Astrocyte (in vitro differentiated cells and primary cell): ENCODE results near the gene GSAP. TPM values are rescaled to one million over a fixed set of nuclear protein-coding genes. Genes with fewer than 3 reads are reported as not detected.
"Not testable (repeated sequence)": the region's sequence is repeated elsewhere in the genome, so short reads cannot be mapped to it uniquely, and the experiment has no call there.

Experiments
- DNase-seq: peaks from one replicate; pipeline ENCODE4 v3.0.0-alpha.2; 2010; ENCODE audit warnings: low read depth
- FAIRE-seq: peaks from 2 replicates; lab custom pipeline; 2011; peaks lifted over from hg19 to GRCh38; lab: Jason Lieb, UNC
- H2AFZ ChIP-seq: 2 replicates; pipeline ENCODE4 v1.6.0; 2012; ENCODE audit warnings: low read depth, low read length, inconsistent platforms
- H3K27ac ChIP-seq: 2 replicates; pipeline ENCODE4 v1.5.1; 2011; ENCODE audit warnings: low read depth, low read length, inconsistent platforms
- H3K27me3 ChIP-seq: 2 replicates; pipeline ENCODE4 v1.6.0; 2011; ENCODE audit warnings: low read length, inconsistent platforms; ENCODE audit not compliant: insufficient read depth
- H3K36me3 ChIP-seq: 2 replicates; pipeline ENCODE4 v1.5.1; 2011; ENCODE audit warnings: low read length, inconsistent platforms; ENCODE audit not compliant: insufficient read depth
- H3K4me1 ChIP-seq: 2 replicates; pipeline ENCODE4 v1.5.1; 2011; ENCODE audit warnings: low read length, inconsistent platforms; ENCODE audit not compliant: insufficient read depth
- H3K4me2 ChIP-seq: 2 replicates; pipeline ENCODE4 v1.6.0; 2012; ENCODE audit warnings: low read length, inconsistent platforms
- H3K4me3 ChIP-seq: 2 replicates; pipeline ENCODE4 v1.5.1; 2011; ENCODE audit warnings: low read depth, mild to moderate bottlenecking, low read length, inconsistent platforms; ENCODE audit not compliant: insufficient read depth
- H3K79me2 ChIP-seq: 2 replicates; pipeline ENCODE4 v1.6.0; 2012; ENCODE audit warnings: mild to moderate bottlenecking, low read length, inconsistent platforms; ENCODE audit not compliant: insufficient read depth
- H3K9ac ChIP-seq: 2 replicates; pipeline ENCODE4 v1.6.0; 2012; ENCODE audit warnings: mild to moderate bottlenecking, low read length, inconsistent platforms
- H3K9me3 ChIP-seq: 2 replicates; pipeline ENCODE4 v1.5.1; 2012; ENCODE audit warnings: low read depth, mild to moderate bottlenecking, low read length, inconsistent platforms; ENCODE audit not compliant: insufficient read depth
- H4K20me1 ChIP-seq: 2 replicates; pipeline ENCODE4 v1.6.0; 2012; ENCODE audit warnings: low read length, inconsistent platforms; ENCODE audit not compliant: insufficient read depth
- H3K27ac Mint-ChIP-seq: one replicate; pipeline ENCODE4 v1.8.0; 2021; ENCODE audit warnings: mild to moderate bottlenecking, mixed read lengths; ENCODE audit not compliant: unreplicated experiment
- H3K27me3 Mint-ChIP-seq: one replicate; pipeline ENCODE4 v1.8.0; 2021; ENCODE audit warnings: low read depth, mixed read lengths; ENCODE audit not compliant: unreplicated experiment
- H3K36me3 Mint-ChIP-seq: one replicate; pipeline ENCODE4 v1.8.0; 2021; ENCODE audit warnings: low read depth, mixed read lengths; ENCODE audit not compliant: unreplicated experiment
- H3K4me1 Mint-ChIP-seq: one replicate; pipeline ENCODE4 v1.8.0; 2021; ENCODE audit warnings: low read depth, mixed read lengths; ENCODE audit not compliant: unreplicated experiment
- H3K4me3 Mint-ChIP-seq: one replicate; pipeline ENCODE4 v1.8.0; 2021; ENCODE audit warnings: mild to moderate bottlenecking, moderate library complexity, mixed read lengths; ENCODE audit not compliant: unreplicated experiment
- H3K9me3 Mint-ChIP-seq: one replicate; pipeline ENCODE4 v1.8.0; 2021; ENCODE audit warnings: mild to moderate bottlenecking, mixed read lengths; ENCODE audit not compliant: unreplicated experiment
- CTCF ChIP-seq: IDR thresholded peaks from 2 replicates; pipeline ENCODE4 v1.5.1; 2011; ENCODE audit warnings: low read depth, mild to moderate bottlenecking, inconsistent platforms, low read length, moderate library complexity; ENCODE audit not compliant: insufficient read depth
- EZH2 ChIP-seq: IDR thresholded peaks from 2 replicates; pipeline ENCODE4 v1.6.1; 2012; ENCODE audit warnings: mild to moderate bottlenecking, low read length, inconsistent platforms; ENCODE audit not compliant: insufficient read depth
- total RNA-seq: library from RNA; stranded (reverse); gene quantifications from 2 replicates; pipeline ENCODE4 v1.2.1, GENCODE V29; 2021

Gene GSAP
- total RNA-seq, 1 donor from 2014 or later = 4.1 TPM

- no peaks in the 10 kb centered on the region for H3K79me2 ChIP-seq
- no peak overlapping the region for H3K9ac ChIP-seq
- no peak overlapping the region for H3K27ac ChIP-seq
- no peaks in the 10 kb centered on the region for H3K9me3 Mint-ChIP-seq
- no peaks in the 10 kb centered on the region for H3K27me3 ChIP-seq
- no peaks in the 10 kb centered on the region for H3K36me3 Mint-ChIP-seq
- H3K4me3 Mint-ChIP-seq = no peak overlapping the region
- H3K4me2 ChIP-seq = peak overlapping the region; percentile 3
- no peak overlapping the region for H3K4me3 ChIP-seq
- no peaks in the 10 kb centered on the region for H3K9me3 ChIP-seq
- H3K4me1 ChIP-seq = peaks cover 9% of the 10 kb centered on the region
- no peak overlapping the region for H2AFZ ChIP-seq
- H3K4me1 Mint-ChIP-seq = peaks cover 6% of the 10 kb centered on the region
- H3K27me3 Mint-ChIP-seq = no peaks in the 10 kb centered on the region
- H3K27ac Mint-ChIP-seq = no peak overlapping the region
- no peaks in the 10 kb centered on the region for H4K20me1 ChIP-seq
- H3K36me3 ChIP-seq = no peaks in the 10 kb centered on the region
- DNase-seq (peak; percentile 79), FAIRE-seq (peak; percentile 32)
- TF ChIP-seq CTCF = no peak
- no peak for TF ChIP-seq EZH2
Measured at GRCh38 chr7:77455321-77455720, 39.2 kb upstream of the GSAP start.

GRCh38 chr7:77454802-77455201, 38.7 kb upstream of the GSAP start:
- peaks cover 9% of the 10 kb centered on the region for H3K4me1 Mint-ChIP-seq
- Histone ChIP-seq H3K4me3 (no peak overlapping the region), H3K9me3 (no peaks in the 10 kb centered on the region), H3K79me2 (no peaks in the 10 kb centered on the region), H3K36me3 (no peaks in the 10 kb centered on the region), H3K27me3 (no peaks in the 10 kb centered on the region), H3K9ac (no peak overlapping the region), H4K20me1 (no peaks in the 10 kb centered on the region), H2AFZ (no peak overlapping the region), H3K27ac (no peak overlapping the region), H3K4me2 (peak overlapping the region; percentile 3), H3K4me1 (peaks cover 9% of the 10 kb centered on the region)
- H3K36me3 Mint-ChIP-seq = no peaks in the 10 kb centered on the region
- H3K27me3 Mint-ChIP-seq = no peaks in the 10 kb centered on the region
- FAIRE-seq (no peak), DNase-seq (no peak)
- H3K4me3 Mint-ChIP-seq = no peak overlapping the region
- no peak overlapping the region for H3K27ac Mint-ChIP-seq
- no peak for TF ChIP-seq CTCF
- TF ChIP-seq EZH2 = no peak
- H3K9me3 Mint-ChIP-seq = no peaks in the 10 kb centered on the region

GRCh38 chr7:77453531-77453930, 37.4 kb upstream of the GSAP start:
- H3K79me2 ChIP-seq = no peaks in the 10 kb centered on the region
- Mint-ChIP-seq H3K27ac (no peak overlapping the region), H3K4me1 (peaks cover 9% of the 10 kb centered on the region), H3K27me3 (no peaks in the 10 kb centered on the region), H3K36me3 (no peaks in the 10 kb centered on the region), H3K9me3 (no peaks in the 10 kb centered on the region), H3K4me3 (no peak overlapping the region)
- H3K9ac ChIP-seq = no peak overlapping the region
- no peak for FAIRE-seq
- no peaks in the 10 kb centered on the region for H3K27me3 ChIP-seq
- no peaks in the 10 kb centered on the region for H3K9me3 ChIP-seq
- peak overlapping the region; percentile 12 for H3K4me2 ChIP-seq
- H4K20me1 ChIP-seq = no peaks in the 10 kb centered on the region
- TF ChIP-seq CTCF (no peak), EZH2 (no peak)
- no peak overlapping the region for H3K4me3 ChIP-seq
- H2AFZ ChIP-seq = no peak overlapping the region
- H3K27ac ChIP-seq = no peak overlapping the region
- peaks cover 9% of the 10 kb centered on the region for H3K4me1 ChIP-seq
- DNase-seq = no peak
- no peaks in the 10 kb centered on the region for H3K36me3 ChIP-seq

- H3K4me2 ChIP-seq, FAIRE-seq, H3K36me3 ChIP-seq: not testable (repeated sequence)
Measured at GRCh38 chr7:77451950-77452349, 35.8 kb upstream of the GSAP start.

More at GRCh38 chr7:77451950-77452349, 35.8 kb upstream of the GSAP start:
- H3K9me3 Mint-ChIP-seq, H3K27me3 Mint-ChIP-seq, H4K20me1 ChIP-seq, DNase-seq, H3K9me3 ChIP-seq, H3K27ac ChIP-seq, H3K4me3 ChIP-seq, H3K27me3 ChIP-seq, H3K79me2 ChIP-seq, H3K9ac ChIP-seq, H3K4me3 Mint-ChIP-seq, H3K27ac Mint-ChIP-seq, H2AFZ ChIP-seq, H3K4me1 ChIP-seq, H3K36me3 Mint-ChIP-seq: not testable (repeated sequence)
- peaks cover 16% of the 10 kb centered on the region for H3K4me1 Mint-ChIP-seq
